PFSK-1 (cell line): Measurements from ENCODE around the gene ANKRD42.

Experiments
- POLR2AphosphoS5 ChIP-seq: IDR thresholded peaks from 2 replicates; pipeline ENCODE4 v1.6.1; 2012; ENCODE audit warnings: low read depth, mild to moderate bottlenecking, control low read depth, low read length, moderate library complexity
- REST ChIP-seq, 2 experiments: IDR thresholded peaks; 2 replicates each; pipeline versions ENCODE4 v1.6.1 to v1.8.0; 2011 to 2012; ENCODE audit warnings: low read depth in 2 of 2, low read length in 2 of 2, control low read depth in 1 of 2, inconsistent platforms in 1 of 2, mild to moderate bottlenecking in 1 of 2, moderate library complexity in 1 of 2; ENCODE audit not compliant: insufficient read depth in 1 of 2
- SIN3A ChIP-seq: IDR thresholded peaks from 2 replicates; pipeline ENCODE4 v1.6.1; 2012; ENCODE audit warnings: mild to moderate bottlenecking, low read length, moderate library complexity, borderline replicate concordance; ENCODE audit not compliant: insufficient read depth

- TF ChIP-seq REST (IDR thresholded peaks at IDR 0.05; ENCODE audit: insufficient read depth in 1 of 2, low read depth in 2 of 2, low read length in 2 of 2) (no peak), POLR2AphosphoS5 (0 out of 2 replicates have a peak, but pooled peaks have one; percentile 12), SIN3A (no peak)
These were observed 35.1 kb upstream of the ANKRD42 start for GRCh38 chr11:83158357-83158786.
